NCI-H510A (cell line): ENCODE measurements around the gene PSME4.

Source experiments
- DNase-seq: peaks from one replicate; lab custom pipeline; 2025; lab: John Stamatoyannopoulos, UW

The PSME4 gene, protein sequence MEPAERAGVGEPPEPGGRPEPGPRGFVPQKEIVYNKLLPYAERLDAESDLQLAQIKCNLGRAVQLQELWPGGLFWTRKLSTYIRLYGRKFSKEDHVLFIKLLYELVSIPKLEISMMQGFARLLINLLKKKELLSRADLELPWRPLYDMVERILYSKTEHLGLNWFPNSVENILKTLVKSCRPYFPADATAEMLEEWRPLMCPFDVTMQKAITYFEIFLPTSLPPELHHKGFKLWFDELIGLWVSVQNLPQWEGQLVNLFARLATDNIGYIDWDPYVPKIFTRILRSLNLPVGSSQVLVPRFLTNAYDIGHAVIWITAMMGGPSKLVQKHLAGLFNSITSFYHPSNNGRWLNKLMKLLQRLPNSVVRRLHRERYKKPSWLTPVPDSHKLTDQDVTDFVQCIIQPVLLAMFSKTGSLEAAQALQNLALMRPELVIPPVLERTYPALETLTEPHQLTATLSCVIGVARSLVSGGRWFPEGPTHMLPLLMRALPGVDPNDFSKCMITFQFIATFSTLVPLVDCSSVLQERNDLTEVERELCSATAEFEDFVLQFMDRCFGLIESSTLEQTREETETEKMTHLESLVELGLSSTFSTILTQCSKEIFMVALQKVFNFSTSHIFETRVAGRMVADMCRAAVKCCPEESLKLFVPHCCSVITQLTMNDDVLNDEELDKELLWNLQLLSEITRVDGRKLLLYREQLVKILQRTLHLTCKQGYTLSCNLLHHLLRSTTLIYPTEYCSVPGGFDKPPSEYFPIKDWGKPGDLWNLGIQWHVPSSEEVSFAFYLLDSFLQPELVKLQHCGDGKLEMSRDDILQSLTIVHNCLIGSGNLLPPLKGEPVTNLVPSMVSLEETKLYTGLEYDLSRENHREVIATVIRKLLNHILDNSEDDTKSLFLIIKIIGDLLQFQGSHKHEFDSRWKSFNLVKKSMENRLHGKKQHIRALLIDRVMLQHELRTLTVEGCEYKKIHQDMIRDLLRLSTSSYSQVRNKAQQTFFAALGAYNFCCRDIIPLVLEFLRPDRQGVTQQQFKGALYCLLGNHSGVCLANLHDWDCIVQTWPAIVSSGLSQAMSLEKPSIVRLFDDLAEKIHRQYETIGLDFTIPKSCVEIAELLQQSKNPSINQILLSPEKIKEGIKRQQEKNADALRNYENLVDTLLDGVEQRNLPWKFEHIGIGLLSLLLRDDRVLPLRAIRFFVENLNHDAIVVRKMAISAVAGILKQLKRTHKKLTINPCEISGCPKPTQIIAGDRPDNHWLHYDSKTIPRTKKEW (N-terminal part only)

GRCh38 chr2:53970724-53971602, at the start of gene PSME4:
Gene PSME4 (minus strand): TSS chr2:53970993. CDS start chr2:53970784, 209 bp downstream.
- DNase-seq = peak; percentile 89

- DNase-seq = no peak
Observed at GRCh38 chr2:54015798-54016699, 45.3 kb upstream of the PSME4 start.

- DNase-seq = no peak
Observed at GRCh38 chr2:54013996-54014395, 43.2 kb upstream of the PSME4 start.

DNA sequence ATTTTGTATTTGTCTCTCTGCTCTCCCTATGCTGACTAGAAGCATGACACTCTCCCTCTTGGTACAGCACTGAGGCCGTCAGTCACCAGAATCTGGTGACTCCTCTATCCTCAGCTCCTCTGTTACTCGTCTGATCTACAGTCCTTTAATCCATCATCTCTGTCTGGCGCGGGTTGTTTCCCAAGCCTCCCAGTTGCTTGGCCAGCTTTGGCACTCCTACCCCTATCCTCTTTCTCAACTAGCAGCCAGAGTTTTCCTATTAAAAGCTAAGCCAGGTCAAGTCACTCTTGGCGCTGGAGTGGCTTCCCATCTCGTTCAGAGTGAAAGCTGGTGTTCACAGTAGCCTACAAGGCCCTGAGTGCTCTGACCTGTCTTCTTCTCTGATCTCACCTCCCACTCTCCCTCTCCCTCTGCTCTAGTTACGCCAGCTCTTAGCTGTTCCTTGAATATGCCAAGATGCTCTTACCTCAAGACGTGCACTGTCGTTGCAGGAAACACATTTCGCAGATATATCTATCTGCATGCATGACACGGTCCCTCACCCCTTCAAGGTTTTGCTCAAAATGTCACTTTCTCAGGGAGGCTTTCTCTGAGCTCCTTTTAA, 41.8 kb upstream of the PSME4 start:
- DNase-seq = no peak

DNA sequence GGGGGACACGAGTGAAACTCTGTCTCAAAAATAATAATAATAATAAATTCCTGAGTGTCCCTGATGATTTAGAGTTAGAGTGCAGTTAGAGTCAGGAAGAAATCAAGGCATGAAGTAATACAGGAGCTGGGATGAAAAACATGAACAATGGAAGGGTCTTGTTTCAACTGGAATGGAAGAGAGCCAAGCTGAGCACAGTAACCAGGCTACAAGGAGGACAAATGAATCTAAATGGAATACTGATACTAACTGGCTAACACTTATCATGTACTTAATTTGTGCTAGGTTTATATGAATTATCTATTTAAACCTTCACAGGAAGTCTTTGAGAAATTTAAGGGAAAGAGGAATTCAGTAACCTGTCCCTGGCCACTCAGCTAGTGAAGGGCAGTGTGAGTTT, 38.8 kb upstream of the PSME4 start:
- DNase-seq = no peak

GRCh38 chr2:54008439-54008838, 37.6 kb upstream of the PSME4 start:
- DNase-seq = no peak

GRCh38 chr2:54000524-54000923, 29.7 kb upstream of the PSME4 start:
- no peak for DNase-seq

GRCh38 chr2:54000122-54000521, 29.3 kb upstream of the PSME4 start:
- no peak for DNase-seq

- no peak for DNase-seq
Observed at GRCh38 chr2:53998834-53999233, 28.0 kb upstream of the PSME4 start.

DNA sequence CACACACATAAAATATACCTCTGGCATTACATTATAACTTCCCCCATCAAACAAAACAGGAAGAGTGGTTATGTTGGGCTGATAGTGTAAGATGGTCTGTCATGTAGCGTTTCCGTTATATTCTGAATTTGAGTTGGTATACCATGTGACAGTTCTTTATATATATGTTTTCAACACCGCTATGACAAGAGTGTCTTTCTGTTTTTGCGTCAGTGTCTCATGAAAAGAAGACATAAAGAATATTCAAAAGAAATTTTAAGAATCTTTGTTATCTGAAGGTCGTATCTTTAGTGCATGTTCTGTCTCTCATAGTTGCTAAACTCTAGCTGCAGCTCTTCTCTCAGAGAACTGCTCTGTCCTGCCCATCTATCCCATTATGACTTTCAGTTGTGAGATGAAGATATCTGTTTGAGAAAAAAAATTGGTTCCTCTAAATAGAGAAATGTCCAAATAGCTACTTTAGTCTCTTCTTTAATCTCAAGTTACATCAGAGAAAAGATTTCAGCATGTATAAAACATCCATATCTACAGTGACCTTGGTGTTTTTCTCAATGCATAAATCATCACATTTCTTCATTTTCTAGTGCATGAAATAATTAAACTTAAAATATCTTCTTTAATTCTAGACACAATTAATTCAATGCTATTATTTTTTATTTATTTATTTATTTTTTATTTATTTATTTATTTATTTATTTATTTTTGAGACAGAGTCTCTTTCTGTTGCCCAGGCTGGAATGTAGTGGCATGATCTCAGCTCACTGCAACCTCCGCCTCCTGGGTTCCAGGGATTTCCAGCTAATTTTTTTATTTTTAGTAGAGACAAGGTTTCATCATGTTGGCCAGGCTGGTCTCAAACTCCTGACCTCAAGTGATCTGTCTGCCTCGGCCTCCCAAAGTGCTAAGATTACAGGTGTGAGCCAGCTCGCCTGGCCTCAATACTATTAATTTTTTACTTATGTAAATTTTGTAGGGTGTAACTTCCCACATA, 24.3 kb upstream of the PSME4 start:
- no peak for DNase-seq

GRCh38 chr2:53991948-53992347, 21.2 kb upstream of the PSME4 start:
- DNase-seq = no peak

DNA sequence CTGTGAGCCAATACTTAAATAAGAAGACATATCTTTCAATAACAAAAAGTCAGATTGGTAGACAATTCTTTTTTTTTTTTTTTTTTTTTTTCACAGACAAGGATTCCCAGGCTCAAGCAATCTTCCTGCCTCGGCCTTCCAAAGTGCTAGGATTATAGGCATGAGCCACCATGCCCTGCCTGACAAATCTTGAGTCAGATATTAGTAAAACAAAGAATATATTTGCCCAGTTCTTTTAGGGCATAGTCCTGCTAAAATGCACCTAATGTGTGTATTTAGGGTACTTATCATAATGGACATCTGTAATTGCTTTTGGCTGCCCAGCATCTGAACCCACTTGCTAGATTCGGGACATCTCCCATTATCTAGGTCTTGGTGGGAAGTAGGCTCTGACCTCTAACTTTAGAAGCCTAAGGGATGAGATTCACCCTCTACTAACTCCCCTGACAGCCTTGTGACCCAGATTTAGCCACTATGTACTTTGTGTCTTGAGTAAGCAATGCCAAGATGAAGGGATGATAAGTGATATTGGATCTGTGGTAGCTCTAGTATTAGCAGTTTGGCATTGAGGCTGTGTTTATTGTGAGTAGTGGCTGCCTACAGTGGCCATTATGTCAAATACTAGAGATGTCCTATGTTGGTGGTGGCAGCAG, 18.5 kb upstream of the PSME4 start:
- no peak for DNase-seq

- peak; percentile 4 for DNase-seq
Observed at GRCh38 chr2:53987336-53987921, 16.6 kb upstream of the PSME4 start.

GRCh38 chr2:53985646-53986045, 14.9 kb upstream of the PSME4 start:
- DNase-seq = no peak

DNA sequence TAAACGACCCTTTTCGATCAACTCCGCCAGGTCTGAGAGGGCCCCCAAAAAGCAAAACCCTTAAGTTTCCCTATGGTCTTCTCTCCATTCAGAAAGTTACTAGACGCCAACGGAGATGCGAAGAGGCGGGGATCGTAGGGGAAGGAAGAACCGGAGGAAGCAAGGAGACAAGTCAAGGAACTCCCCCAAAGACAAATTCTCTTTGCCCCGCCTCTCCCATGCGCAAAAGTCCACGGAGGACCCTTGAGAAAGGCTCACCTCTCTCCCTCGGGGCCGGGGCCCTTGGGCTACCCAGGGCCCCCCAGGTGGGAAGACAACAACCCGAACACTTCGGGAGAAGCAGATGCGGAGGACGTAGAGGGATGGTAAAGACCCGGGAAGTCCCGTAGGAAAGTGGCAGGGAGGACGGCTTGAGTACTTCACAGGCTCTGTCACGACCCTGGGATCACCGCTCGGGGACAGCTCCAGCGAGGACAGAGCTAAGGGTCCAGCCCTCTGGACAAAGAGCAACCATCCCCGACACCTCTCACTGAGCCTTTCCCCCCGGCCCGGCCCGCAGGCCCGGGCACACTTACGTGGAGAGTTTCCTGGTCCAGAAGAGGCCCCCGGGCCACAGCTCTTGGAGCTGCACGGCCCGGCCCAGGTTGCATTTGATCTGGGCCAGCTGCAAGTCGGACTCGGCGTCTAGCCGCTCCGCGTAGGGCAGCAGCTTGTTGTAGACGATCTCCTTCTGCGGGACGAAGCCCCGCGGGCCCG, 647 bp downstream of the PSME4 start:
- DNase-seq = peak; percentile 4

DNA sequence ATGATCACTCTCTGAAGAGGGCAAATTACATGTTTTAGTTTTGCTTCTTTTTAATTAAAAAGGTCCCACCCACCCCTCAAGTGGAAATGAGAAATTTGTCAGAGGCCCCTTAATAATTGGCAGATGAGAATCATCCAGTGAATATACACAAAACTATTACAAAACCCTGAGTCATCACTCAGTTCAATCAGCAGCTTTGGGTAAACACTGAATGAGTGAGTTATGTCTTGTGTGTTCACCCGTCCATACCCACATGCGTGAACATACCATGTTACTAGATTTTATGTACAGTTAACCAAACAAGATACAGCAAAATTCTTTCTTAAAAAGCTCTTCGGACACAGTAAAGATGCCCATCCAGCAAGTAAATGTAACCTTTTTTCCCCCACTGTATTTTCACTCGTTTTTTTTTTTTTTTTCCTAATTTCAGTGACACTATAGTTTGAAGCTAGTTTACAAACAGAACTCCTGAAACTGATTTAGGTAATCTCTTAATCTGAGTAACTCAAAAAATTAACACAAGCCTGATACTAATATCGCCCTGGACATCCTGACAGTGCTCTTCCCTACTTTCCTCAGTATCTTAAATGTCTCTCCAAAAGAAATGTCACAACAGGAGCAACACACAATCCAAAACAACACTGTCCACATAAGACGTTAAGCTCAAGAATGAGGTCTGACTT, 1.4 kb downstream of the PSME4 start:
- DNase-seq = peak; percentile 12
